HG02884 (cell line): ENCODE measurements around the gene CFAP77.

Experiments
- ATAC-seq: cut with Tn5 transposase; IDR thresholded peaks from one replicate; pipeline ENCODE4 v1.9.1; 2021; ENCODE audit warnings: mild to moderate bottlenecking, moderate library complexity; ENCODE audit not compliant: unreplicated experiment

The CFAP77 gene

DNA sequence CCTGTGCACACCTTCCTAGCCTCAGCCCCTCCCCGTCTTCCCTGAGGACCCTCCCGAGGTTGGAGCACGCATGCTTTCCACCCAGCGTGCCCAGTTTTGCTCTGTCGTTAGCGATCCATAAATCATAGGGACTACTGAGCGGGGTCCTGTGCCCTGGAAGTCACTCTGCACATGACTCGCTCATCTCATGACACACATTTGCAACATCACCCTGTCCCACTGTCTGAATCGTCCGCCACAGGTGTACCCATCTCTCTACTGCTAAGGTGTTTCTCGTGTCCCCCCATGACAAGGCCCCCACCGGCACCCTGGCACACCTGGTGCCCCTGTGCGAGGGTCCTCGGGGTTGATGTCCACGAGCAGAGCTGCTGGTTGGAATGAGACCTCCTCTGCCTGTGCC lies 103.4 kb downstream of the CFAP77 start:
- ATAC-seq, result no peak

DNA sequence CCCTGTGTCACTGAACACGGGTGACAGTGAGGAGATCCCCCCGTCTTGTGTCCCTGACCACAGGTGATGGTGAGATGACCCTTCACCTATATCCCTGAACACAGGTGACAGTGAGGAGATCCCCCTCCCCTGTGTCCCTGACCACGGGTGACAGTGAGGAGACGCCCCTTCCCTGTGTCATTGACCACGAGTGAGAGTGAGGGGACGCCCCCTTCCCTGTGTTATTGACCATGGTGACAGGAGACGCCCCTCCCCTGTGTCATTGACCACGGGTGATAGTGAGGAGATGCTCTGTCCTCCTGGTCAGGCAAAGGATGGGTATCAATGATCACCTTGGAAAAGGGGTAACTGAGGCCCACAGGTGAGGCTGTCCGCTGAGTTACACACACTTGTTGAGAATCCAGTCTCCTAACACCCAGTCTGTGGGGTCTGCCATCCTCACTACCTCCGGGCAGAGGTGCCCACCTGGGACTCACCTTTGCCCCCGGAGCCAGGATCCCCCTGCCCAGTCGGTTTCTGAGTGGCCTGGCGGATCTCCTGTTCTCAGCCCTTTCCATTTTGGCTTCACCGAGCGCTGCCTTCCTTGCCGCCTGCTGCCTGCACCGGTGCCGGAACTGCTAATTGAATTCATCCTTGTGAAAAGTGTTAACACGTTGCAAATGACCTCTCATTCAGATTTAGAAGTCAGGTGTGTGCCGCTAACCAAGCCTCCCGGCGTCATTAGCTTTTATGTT lies 104.2 kb downstream of the CFAP77 start:
- ATAC-seq, result no peak

DNA sequence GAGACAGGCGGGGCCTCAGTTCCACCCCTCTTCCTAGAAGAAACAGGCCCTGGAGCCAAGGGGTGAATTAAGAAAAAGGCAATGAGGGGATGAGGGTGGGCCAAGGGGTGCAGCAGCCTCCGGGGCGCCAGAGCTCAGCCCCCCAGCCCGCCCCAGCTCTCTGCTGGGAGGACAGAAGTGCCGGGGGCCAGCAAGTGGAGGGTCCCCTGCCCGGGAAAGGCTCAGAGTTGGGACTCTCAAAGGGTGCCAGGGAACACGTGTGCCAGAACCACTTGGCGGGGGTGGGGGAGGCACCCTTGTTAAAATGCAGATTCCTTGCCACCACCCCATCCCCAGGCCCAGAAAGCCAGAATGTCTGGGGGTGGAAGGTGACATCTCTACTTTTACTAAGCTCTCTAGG lies 104.8 kb downstream of the CFAP77 start:
- no peak for ATAC-seq

DNA sequence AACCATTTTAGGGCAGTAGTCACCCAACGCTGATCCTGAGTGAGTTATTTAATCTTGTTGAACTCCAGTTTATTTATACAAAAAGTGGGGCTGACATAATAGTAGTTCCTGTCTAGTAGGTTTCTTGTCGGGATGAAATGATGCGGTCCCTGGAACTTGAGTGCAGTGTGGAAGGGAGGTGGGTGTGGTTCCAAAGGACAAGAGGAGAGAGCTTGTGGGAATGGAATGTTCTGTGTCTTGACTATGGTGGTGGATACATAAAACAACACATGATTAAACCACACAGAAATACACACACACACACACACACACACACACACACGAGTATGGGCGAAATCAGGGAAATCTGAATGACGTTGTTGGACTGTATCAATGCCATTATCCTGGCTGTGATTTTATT lies 106.3 kb downstream of the CFAP77 start:
- no peak for ATAC-seq

DNA sequence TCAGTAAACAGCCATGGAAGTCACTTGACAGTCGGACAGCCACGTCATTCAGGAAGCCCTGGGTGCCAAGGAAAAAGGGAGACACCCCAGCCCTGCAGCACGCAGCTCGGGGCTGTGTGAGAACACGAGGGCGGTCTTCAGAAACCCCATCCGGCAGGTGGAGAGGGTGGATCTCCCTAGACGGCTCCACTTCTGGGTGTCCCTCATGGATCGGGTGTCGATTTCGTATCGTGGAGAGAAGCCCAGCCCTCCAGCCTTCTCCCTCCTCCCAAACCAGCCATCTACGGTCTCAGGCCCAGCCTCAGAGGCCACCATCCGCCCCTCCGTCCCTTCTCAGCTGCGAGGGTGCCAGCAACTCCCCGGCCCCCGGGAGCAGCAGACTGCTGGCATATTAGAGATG lies 106.9 kb downstream of the CFAP77 start:
- no peak for ATAC-seq

GRCh38 chr9:132517815-132518550 lies 108.0 kb downstream of the CFAP77 start:
- ATAC-seq, result no peak

GRCh38 chr9:132518626-132519025 lies 108.6 kb downstream of the CFAP77 start:
- no peak for ATAC-seq

- no peak for ATAC-seq
These were observed 109.0 kb downstream of the CFAP77 start for GRCh38 chr9:132519033-132519432.

GRCh38 chr9:132520612-132521011 lies 110.6 kb downstream of the CFAP77 start:
- no peak for ATAC-seq

- ATAC-seq, result no peak
These were observed 115.5 kb downstream of the CFAP77 start for GRCh38 chr9:132525308-132526023.

- ATAC-seq, result no peak
These were observed 121.2 kb downstream of the CFAP77 start for GRCh38 chr9:132531195-132531594.

- ATAC-seq, result no peak
These were observed 121.9 kb downstream of the CFAP77 start for GRCh38 chr9:132531710-132532570.

GRCh38 chr9:132534832-132535231 lies 124.8 kb downstream of the CFAP77 start:
- ATAC-seq, result no peak

GRCh38 chr9:132536124-132536523 lies 126.1 kb downstream of the CFAP77 start:
- ATAC-seq, result no peak

DNA sequence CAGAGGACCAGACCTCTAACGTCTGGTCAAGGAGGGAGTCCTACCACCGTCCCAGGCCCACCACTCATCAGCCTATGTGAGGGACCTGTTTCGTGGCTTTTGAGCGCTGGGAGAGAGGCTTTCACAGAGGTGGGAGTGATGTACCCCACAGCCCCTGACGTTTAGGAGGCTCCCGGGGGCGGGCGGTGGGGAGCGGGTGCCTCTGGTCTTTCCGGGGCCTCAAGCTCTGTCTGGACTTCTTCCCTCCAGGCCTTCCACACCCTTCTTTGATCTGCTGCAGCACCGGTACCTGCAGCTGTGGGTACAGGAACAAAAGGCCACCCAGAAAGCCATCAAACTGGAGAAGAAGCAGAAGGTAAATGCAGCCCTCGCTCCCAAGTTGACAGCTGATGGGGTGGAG lies 127.3 kb downstream of the CFAP77 start:
- ATAC-seq, result no peak

DNA sequence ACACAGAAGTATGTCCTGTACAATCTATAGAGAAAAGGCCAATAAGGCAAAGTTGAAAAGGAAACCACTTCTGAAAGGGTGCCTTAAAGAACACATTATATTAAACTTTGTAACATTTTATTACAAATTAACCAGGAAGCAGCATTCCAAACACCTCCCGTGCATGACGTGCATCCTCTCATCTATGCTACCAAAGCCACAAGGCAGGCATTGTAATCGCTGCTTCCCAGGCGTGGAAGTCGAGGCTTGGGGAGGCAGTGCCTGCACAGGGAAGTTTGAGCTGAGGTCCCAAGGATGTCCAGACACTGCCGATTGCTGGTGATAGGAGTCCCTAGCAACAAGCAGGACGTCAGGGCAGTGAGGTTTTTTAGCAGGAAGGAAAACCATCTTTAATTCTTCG lies 128.1 kb downstream of the CFAP77 start:
- ATAC-seq, result no peak

- no peak for ATAC-seq
These were observed 129.1 kb downstream of the CFAP77 start for GRCh38 chr9:132539096-132539495.

DNA sequence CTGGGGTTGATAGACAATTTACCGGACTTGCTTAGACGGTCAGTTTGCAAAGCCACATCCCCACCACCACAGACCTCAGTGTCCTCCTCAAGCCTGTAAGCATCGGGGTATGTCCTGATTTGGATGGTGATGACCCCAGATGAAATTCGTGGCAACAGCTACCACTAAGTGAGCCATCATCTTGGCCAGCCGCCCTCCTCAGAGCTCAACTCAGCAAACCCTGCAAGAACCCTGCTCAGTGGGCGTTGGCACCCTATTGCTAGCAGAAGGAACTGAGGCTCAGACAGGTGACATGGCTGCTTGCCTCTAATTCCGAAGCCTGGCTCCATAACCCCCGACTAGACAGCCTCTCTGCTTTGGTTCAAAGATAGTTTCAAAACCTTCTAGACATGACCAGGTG lies 131.0 kb downstream of the CFAP77 start:
- no peak for ATAC-seq

DNA sequence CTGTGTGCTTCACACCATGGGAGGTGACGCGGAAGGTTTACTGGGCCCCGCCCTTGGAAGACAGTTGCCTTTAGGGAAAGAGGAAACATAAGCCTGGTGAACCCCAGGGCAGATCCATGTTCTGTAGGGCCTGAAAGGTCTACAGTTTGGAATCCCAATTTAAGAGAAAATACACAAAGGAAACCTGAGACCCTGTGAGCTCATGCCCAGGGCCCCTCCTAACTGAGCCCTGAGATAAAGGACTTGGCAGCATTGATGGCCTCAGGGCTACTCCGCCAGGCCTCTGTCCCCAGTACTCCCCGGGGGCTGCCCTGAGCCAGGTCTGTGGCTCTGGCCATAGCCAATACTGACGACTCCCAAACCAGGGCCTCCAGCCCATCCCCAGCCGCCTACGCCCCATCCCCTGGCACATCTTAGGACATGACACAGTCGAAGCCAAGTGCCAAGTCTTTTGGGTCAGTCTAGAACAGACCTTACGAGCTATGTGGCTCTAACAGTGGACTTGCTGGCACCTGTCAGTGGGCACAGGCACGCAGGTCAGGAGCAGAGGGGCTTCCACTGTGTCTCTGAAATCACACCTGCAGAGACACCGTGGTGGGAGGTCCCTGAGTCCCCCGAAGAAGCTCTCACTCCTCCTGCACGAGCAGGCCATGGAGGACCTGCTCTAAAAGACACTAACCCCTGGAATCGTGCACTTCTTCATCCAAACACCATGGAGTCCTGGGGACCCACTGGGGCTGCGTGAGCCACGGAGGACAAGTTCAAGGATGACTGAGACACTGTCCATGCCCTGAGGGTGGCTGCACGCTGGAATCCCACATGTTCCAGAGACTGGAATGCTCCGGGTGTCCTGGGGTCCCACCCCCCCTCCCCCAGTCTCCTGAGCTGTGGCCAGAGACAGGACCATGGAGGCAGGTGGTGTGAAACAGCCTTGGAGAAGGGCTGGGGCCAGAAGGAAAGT lies 132.1 kb downstream of the CFAP77 start:
- ATAC-seq, result no peak

GRCh38 chr9:132543251-132543650 lies 133.2 kb downstream of the CFAP77 start:
- ATAC-seq, result no peak
